K562 (cell line): ENCODE data around the gene NT5DC4. TPM values are rescaled to one million over a fixed set of nuclear protein-coding genes. Genes with fewer than 3 reads are reported as not detected.

Experiments used
- BHLHE40 ChIP-seq: IDR thresholded peaks from 2 replicates; pipeline ENCODE4 v1.6.1; 2011; ENCODE audit warnings: low read length, improper control_type of control experiment
- CBFA2T2 ChIP-seq: fragments of 450-650 bp; conservative IDR thresholded peaks from 2 replicates; pipeline ENCODE4 v1.6.1; 2017; ENCODE audit warnings: mild to moderate bottlenecking
- FIP1L1 ChIP-seq: fragments of 200-400 bp; formaldehyde crosslinking; IDR thresholded peaks from 2 replicates; pipeline ENCODE4 v1.6.1; 2018; ENCODE audit warnings: mild to moderate bottlenecking, low read depth, low read length; ENCODE audit not compliant: poor library complexity, severe bottlenecking
- FOSL1 ChIP-seq: fragments of 200-800 bp; sonication (Bioruptor generic); conservative IDR thresholded peaks from 2 replicates; pipeline ENCODE4 v1.6.1; 2016; ENCODE audit warnings: missing genetic modification characterization, missing compliant biosample characterization
- GABPB2 ChIP-seq: fragments of 250-450 bp; sonication (Bioruptor Pico); conservative IDR thresholded peaks from 2 replicates; pipeline ENCODE4 v1.5.1; 2021; ENCODE audit warnings: mild to moderate bottlenecking
- JUND ChIP-seq, 2 experiments: IDR thresholded peaks; 2 replicates in 1 of 2; 3 replicates in 1 of 2; pipeline ENCODE4 v1.6.1; 2011; ENCODE audit warnings: borderline replicate concordance in 2 of 2, low read depth in 2 of 2, low read length in 2 of 2, improper control_type of control experiment in 1 of 2, missing biosample characterization in 1 of 2, missing genetic modification characterization in 1 of 2, missing genetic modification reagents in 1 of 2
- MAZ ChIP-seq, 2 experiments: fragments of 450-650 bp in 1 of 2; sonication (generic) in 1 of 2; formaldehyde crosslinking; IDR thresholded peaks in 1 of 2; conservative IDR thresholded peaks in 1 of 2; 2 replicates each; pipeline versions ENCODE4 v1.4.0 to v1.5.0; 2020; ENCODE audit warnings: mild to moderate bottlenecking in 1 of 2, missing genetic modification reagents in 1 of 2
- PHTF2 ChIP-seq: fragments of 250-450 bp; sonication (Bioruptor Pico); IDR thresholded peaks from 2 replicates; pipeline ENCODE4 v1.5.0; 2021; ENCODE audit warnings: mild to moderate bottlenecking
- RB1 ChIP-seq: fragments of 450-650 bp; IDR thresholded peaks from 2 replicates; pipeline ENCODE4 v1.6.1; 2017; ENCODE audit warnings: low read depth, mild to moderate bottlenecking
- SAFB ChIP-seq: fragments of 200-400 bp; formaldehyde crosslinking; IDR thresholded peaks from 2 replicates; pipeline ENCODE4 v1.6.1; 2017; ENCODE audit warnings: low read depth, low read length, borderline replicate concordance
- SIN3A ChIP-seq, 2 experiments: fragments of 150-350 bp in 1 of 2; IDR thresholded peaks; 2 replicates each; pipeline ENCODE4 v1.6.1; 2011 to 2016; ENCODE audit warnings: borderline replicate concordance in 2 of 2, low read depth in 2 of 2, low read length in 2 of 2, mild to moderate bottlenecking in 2 of 2, moderate library complexity in 2 of 2; ENCODE audit not compliant: control insufficient read depth in 1 of 2
- SMC3 ChIP-seq: conservative IDR thresholded peaks from 2 replicates; pipeline ENCODE4 v1.6.1; 2011; ENCODE audit warnings: low read depth, low read length, improper control_type of control experiment; ENCODE audit not compliant: insufficient read depth
- ZNF561 ChIP-seq: fragments of 450-650 bp; formaldehyde crosslinking; conservative IDR thresholded peaks from 2 replicates; pipeline ENCODE4 v1.4.0; 2020; ENCODE audit warnings: mild to moderate bottlenecking, moderate library complexity
- polyA plus RNA-seq, 8 experiments: library from polyadenylated mRNA; depleted of rRNA in 4 of 8; stranded (reverse) in 5 of 8; unstranded in 3 of 8; fragments of >200 nt; fragmentation: Nextera tagmentation in 2 of 8; fragmentation: Illumina TruSeq in 1 of 8; extraction: Ambion mirVana in 2 of 8; extraction: Trizol in 1 of 8; gene quantifications; 2 replicates each; pipeline versions ENCODE4 v1.2.1 to v1.2.3, GENCODE V29; 2011 to 2014; ENCODE audit warnings: inconsistent platforms in 1 of 8, missing spikeins in 1 of 8
- total RNA-seq, 7 experiments: library from RNA; depleted of rRNA in 6 of 7; stranded (reverse); fragments of >200 nt in 6 of 7; fragmentation: Illumina TruSeq in 2 of 7; extraction: Trizol in 2 of 7; gene quantifications; 2 replicates each; pipeline versions ENCODE4 v1.2.1 to v1.2.3, GENCODE V29; 2011 to 2021; ENCODE audit warnings: low replicate concordance in 1 of 7
- TF ChIP-seq, protein P1 (sequence below): fragments of 450-650 bp; formaldehyde crosslinking; IDR thresholded peaks from 2 replicates; pipeline ENCODE4 v1.4.0; 2020; ENCODE audit warnings: mild to moderate bottlenecking, moderate library complexity
- TF ChIP-seq, protein P2 (sequence below): IDR thresholded peaks from 2 replicates; pipeline ENCODE4 v1.6.1; 2014; ENCODE audit warnings: antibody characterized with exemption

Gene NT5DC4
- total and polyA plus RNA-seq, 9 of the 15 experiments (the other 6 are each of a cell fraction or from before 2014, with no cell fraction given) = 0.44 to 6.9 (median 2.5) TPM

DNA sequence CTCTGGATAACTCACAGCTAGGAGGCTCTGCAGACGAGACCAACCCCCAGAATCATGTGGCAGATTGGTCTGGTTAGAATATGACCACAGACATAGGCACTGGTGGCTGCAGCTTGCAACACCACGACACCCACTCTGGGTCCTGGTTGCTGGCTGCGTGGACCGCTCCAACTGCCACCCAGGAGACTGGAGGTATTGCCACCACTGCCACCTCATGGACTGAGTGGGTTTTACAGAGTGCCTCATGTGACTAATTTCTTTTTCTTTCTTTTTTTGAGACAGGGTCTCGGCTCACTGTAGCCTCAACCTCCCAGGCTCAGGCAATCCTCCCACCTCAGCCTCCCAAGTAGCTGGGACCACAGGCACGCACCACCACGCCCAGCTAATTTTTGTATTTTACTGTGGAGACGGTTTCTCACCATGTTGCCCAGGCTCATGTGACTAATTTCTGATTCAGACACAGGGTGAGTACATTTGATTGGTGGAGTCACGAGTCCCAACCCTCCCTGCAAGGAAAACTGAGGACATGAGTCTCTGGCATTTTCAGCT lies 29.9 kb upstream of the NT5DC4 start (continued):
- TF ChIP-seq, protein P1, sequence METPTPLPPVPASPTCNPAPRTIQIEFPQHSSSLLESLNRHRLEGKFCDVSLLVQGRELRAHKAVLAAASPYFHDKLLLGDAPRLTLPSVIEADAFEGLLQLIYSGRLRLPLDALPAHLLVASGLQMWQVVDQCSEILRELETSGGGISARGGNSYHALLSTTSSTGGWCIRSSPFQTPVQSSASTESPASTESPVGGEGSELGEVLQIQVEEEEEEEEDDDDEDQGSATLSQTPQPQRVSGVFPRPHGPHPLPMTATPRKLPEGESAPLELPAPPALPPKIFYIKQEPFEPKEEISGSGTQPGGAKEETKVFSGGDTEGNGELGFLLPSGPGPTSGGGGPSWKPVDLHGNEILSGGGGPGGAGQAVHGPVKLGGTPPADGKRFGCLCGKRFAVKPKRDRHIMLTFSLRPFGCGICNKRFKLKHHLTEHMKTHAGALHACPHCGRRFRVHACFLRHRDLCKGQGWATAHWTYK (CRISPR knock-in tag) = peak; percentile 58; the same call in 1 of the 2 replicates
- TF ChIP-seq FIP1L1 (no peak), SAFB (no peak), SIN3A (IDR thresholded peaks at IDR 0.05; ENCODE audit: borderline replicate concordance in 2 of 2, control insufficient read depth in 1 of 2, low read depth in 2 of 2, low read length in 2 of 2) (no peak), MAZ (CRISPR knock-in tag; conservative IDR thresholded peaks at IDR 0.05 in 1 of 2, IDR thresholded peaks at IDR 0.05 in 1 of 2) (peak in 1 of 2 experiments; percentile 29; a peak in 2 of 4 replicates), RB1 (0 out of 2 replicates have a peak, but pooled peaks have one; percentile 37), SMC3 (peak; percentile 45; the same call in 1 of the 2 replicates), BHLHE40 (0 out of 2 replicates have a peak, but pooled peaks have one; percentile 6), ZNF561 (CRISPR knock-in tag) (no peak), GABPB2 (no peak), JUND (IDR thresholded peaks at IDR 0.05; ENCODE audit: borderline replicate concordance, low read depth, low read length) (no peak), JUND (tag; IDR thresholded peaks at IDR 0.05; ENCODE audit: borderline replicate concordance, low read depth, low read length) (peak; percentile 35; the same call in 1 of the 3 replicates), PHTF2 (CRISPR knock-in tag) (no peak), CBFA2T2 (peak; percentile 12; the same call in 1 of the 2 replicates), FOSL1 (tag) (0 out of 2 replicates have a peak, but pooled peaks have one; percentile 9)
- TF ChIP-seq, protein P2, sequence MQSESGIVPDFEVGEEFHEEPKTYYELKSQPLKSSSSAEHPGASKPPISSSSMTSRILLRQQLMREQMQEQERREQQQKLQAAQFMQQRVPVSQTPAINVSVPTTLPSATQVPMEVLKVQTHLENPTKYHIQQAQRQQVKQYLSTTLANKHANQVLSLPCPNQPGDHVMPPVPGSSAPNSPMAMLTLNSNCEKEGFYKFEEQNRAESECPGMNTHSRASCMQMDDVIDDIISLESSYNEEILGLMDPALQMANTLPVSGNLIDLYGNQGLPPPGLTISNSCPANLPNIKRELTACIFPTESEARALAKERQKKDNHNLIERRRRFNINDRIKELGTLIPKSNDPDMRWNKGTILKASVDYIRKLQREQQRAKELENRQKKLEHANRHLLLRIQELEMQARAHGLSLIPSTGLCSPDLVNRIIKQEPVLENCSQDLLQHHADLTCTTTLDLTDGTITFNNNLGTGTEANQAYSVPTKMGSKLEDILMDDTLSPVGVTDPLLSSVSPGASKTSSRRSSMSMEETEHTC = peak; percentile 76
